GM12878 (cell line): ENCODE results near the gene ATXN1. TPM values are rescaled to one million over a fixed set of nuclear protein-coding genes. Genes with fewer than 3 reads are reported as not detected.

Source experiments
- CHD1 ChIP-seq: IDR thresholded peaks from 2 replicates; pipeline ENCODE4 v1.6.1; 2012; ENCODE audit warnings: low read depth, low read length, improper control_type of control experiment
- MYC ChIP-seq: IDR thresholded peaks from 2 replicates; pipeline ENCODE4 v1.6.1; 2011; ENCODE audit warnings: mild to moderate bottlenecking, low read length, moderate library complexity, inconsistent platforms; ENCODE audit not compliant: insufficient read depth, insufficient replicate concordance, insufficient read length, severe bottlenecking
- NKRF ChIP-seq: fragments of 450-650 bp; conservative IDR thresholded peaks from 2 replicates; pipeline ENCODE4 v1.6.1; 2017; ENCODE audit warnings: mild to moderate bottlenecking, moderate library complexity
- PAX5 ChIP-seq: IDR thresholded peaks from 2 replicates; pipeline ENCODE4 v1.6.1; 2011; ENCODE audit warnings: low read depth, low read length, borderline replicate concordance
- SMAD1 ChIP-seq: fragments of 450-650 bp; IDR thresholded peaks from 2 replicates; pipeline ENCODE4 v1.6.1; 2018; ENCODE audit warnings: mild to moderate bottlenecking, low read depth; ENCODE audit not compliant: partially characterized antibody
- SUPT20H ChIP-seq: IDR thresholded peaks from 2 replicates; pipeline ENCODE4 v1.6.1; 2011; ENCODE audit warnings: low read depth, mild to moderate bottlenecking, low read length, moderate library complexity, borderline replicate concordance; ENCODE audit not compliant: control insufficient read depth
- TARDBP ChIP-seq: IDR thresholded peaks from 2 replicates; pipeline ENCODE4 v1.6.1; 2016; ENCODE audit warnings: borderline replicate concordance
- ZNF24 ChIP-seq: fragments of 450-650 bp; IDR thresholded peaks from 2 replicates; pipeline ENCODE4 v1.6.1; 2017; ENCODE audit warnings: antibody characterized with exemption, mild to moderate bottlenecking
- polyA plus RNA-seq, 11 experiments: library from polyadenylated mRNA; depleted of rRNA in 4 of 11; unstranded in 6 of 11; stranded (reverse) in 5 of 11; fragments of >200 nt; fragmentation: Nextera tagmentation in 4 of 11; fragmentation: Illumina TruSeq in 1 of 11; extraction: Ambion mirVana in 4 of 11; extraction: Trizol in 1 of 11; gene quantifications; 1 replicate in 1 of 11; 2 replicates in 10 of 11; pipeline versions ENCODE4 v1.2.1 to v1.2.3, GENCODE V29; 2011 to 2016; ENCODE audit warnings: inconsistent platforms in 2 of 11, missing spikeins in 2 of 11, low read depth in 1 of 11
- total RNA-seq, 4 experiments: library from RNA; depleted of rRNA in 3 of 4; stranded (reverse); fragments of >200 nt in 3 of 4; fragmentation: Illumina TruSeq in 1 of 4; extraction: Trizol in 1 of 4; gene quantifications; 2 replicates each; pipeline versions ENCODE4 v1.2.1 to v1.2.3, GENCODE V29; 2013 to 2021
- TF ChIP-seq, protein P1 (sequence below): IDR thresholded peaks from 2 replicates; pipeline ENCODE4 v1.6.1; 2012; ENCODE audit warnings: low read depth, low read length, improper control_type of control experiment
- TF ChIP-seq, protein P2 (sequence below): IDR thresholded peaks from 2 replicates; pipeline ENCODE4 v1.6.1; 2012; ENCODE audit warnings: low read depth, low read length, improper control_type of control experiment

ATXN1 gene
- total and polyA plus RNA-seq, 10 of the 15 experiments (the other 5 are each of a cell fraction or from before 2014, with no cell fraction given), result 12.2 to 51.2 (median 20.5) TPM

GRCh38 chr6:16728513-16729182, 32.6 kb downstream of the ATXN1 start (continued):
- TF ChIP-seq NKRF, result no peak
- no peak for TF ChIP-seq PAX5
- no peak for TF ChIP-seq CHD1
- TF ChIP-seq SUPT20H, result no peak
- TF ChIP-seq, protein P1, sequence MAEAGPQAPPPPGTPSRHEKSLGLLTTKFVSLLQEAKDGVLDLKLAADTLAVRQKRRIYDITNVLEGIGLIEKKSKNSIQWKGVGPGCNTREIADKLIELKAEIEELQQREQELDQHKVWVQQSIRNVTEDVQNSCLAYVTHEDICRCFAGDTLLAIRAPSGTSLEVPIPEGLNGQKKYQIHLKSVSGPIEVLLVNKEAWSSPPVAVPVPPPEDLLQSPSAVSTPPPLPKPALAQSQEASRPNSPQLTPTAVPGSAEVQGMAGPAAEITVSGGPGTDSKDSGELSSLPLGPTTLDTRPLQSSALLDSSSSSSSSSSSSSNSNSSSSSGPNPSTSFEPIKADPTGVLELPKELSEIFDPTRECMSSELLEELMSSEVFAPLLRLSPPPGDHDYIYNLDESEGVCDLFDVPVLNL, result no peak
- no peak for TF ChIP-seq ZNF24
- TF ChIP-seq TARDBP, result no peak
- no peak for TF ChIP-seq MYC
- no peak for TF ChIP-seq SMAD1
- TF ChIP-seq, protein P2, sequence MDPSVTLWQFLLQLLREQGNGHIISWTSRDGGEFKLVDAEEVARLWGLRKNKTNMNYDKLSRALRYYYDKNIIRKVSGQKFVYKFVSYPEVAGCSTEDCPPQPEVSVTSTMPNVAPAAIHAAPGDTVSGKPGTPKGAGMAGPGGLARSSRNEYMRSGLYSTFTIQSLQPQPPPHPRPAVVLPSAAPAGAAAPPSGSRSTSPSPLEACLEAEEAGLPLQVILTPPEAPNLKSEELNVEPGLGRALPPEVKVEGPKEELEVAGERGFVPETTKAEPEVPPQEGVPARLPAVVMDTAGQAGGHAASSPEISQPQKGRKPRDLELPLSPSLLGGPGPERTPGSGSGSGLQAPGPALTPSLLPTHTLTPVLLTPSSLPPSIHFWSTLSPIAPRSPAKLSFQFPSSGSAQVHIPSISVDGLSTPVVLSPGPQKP, result no peak
